ENCODE results near the gene WLS. TPM values are rescaled to one million over a fixed set of nuclear protein-coding genes. Genes with fewer than 3 reads are reported as not detected.

WLS gene
- total and polyA plus RNA-seq, 2 donors (not counting 1 experiment from before 2014, with no cell fraction given), result 156 to 269 TPM

DNA sequence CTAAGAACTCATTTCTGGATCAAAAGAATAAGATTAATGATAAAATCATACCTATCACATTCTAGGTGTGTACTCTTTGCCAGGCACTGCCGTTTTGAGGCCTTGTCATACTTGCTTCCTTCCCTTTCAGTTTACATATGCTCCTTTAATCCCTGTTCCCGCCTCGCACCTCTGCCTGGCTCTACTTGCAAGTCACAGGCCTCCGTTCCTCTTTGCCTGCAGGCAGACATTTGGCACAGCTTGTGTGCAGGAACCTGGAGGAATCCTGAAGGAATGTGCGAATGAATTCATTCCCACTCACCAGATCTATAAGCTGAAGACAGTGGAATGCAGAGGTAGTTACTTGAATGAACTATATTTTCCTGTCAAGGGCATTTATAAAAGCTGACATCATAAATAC, 13.8 kb downstream of the WLS start:
- Histone ChIP-seq H4K20me1 (ENCODE audit: control insufficient read depth, extremely low read depth, insufficient read depth, low read length) (peaks cover 3% of the 10 kb centered on the region), H3K36me3 (ENCODE audit: control insufficient read depth, insufficient read depth, low read length) (no peaks in the 10 kb centered on the region), H3K4me1 (ENCODE audit: control insufficient read depth, extremely low read depth, insufficient read depth, low read length) (peaks cover 25% of the 10 kb centered on the region), H2AFZ (ENCODE audit: low read length) (no peak overlapping the region), H3K79me2 (ENCODE audit: control insufficient read depth, insufficient read depth, low read length) (peaks cover 86% of the 10 kb centered on the region), H3K27ac (ENCODE audit: insufficient read depth, low read length) (no peak overlapping the region), H3K9ac (ENCODE audit: insufficient read depth, low read length) (no peak overlapping the region), H3K27me3 (ENCODE audit: control insufficient read depth, insufficient read depth, low read length) (no peaks in the 10 kb centered on the region), H3K4me3 (replicated peaks in 1 of 4; ENCODE audit: control extremely low read depth in 1 of 4, insufficient read depth in 1 of 4, low read depth in 3 of 4, low read length in 4 of 4) (no peak overlapping the region), H3K4me2 (ENCODE audit: extremely low read depth, insufficient read depth, low read length) (no peak overlapping the region), H3K9me3 (ENCODE audit: control insufficient read depth, insufficient read depth, low read depth, low read length) (no peaks in the 10 kb centered on the region)
- DNase-seq (ENCODE audit: low read depth in 2 of 2), result peak in 1 of 2 donors; percentile 69
- TF ChIP-seq EZH2 (IDR thresholded peaks at IDR 0.05; ENCODE audit: low read length, missing control alignments), result no peak

DNA sequence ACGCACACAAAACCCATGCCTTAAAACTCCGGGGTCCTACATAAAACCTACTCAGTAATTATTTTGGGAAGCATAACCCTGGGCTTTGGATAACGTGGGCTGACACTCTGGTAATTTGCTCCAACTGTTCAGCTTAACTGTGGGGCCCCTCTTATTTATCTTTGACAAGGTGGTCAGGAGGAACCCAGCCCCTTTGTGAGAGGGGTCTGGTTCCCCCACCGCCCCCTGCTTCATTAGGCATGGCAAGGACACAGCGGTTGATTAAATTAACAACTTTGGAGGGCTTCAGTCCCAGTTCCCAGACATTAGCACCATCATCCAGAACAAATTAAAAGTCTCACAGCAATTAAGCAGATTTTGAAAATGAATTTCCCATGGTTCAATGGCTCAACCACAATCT, 14.7 kb downstream of the WLS start:
- Histone ChIP-seq H2AFZ (ENCODE audit: low read length) (no peak overlapping the region), H3K4me2 (ENCODE audit: extremely low read depth, insufficient read depth, low read length) (no peak overlapping the region), H3K79me2 (ENCODE audit: control insufficient read depth, insufficient read depth, low read length) (peaks cover 83% of the 10 kb centered on the region), H3K27me3 (ENCODE audit: control insufficient read depth, insufficient read depth, low read length) (no peaks in the 10 kb centered on the region), H3K9me3 (ENCODE audit: control insufficient read depth, insufficient read depth, low read depth, low read length) (no peaks in the 10 kb centered on the region), H3K36me3 (ENCODE audit: control insufficient read depth, insufficient read depth, low read length) (no peaks in the 10 kb centered on the region), H4K20me1 (ENCODE audit: control insufficient read depth, extremely low read depth, insufficient read depth, low read length) (peaks cover 2% of the 10 kb centered on the region), H3K9ac (ENCODE audit: insufficient read depth, low read length) (no peak overlapping the region), H3K27ac (ENCODE audit: insufficient read depth, low read length) (no peak overlapping the region), H3K4me3 (replicated peaks in 1 of 4; ENCODE audit: control extremely low read depth in 1 of 4, insufficient read depth in 1 of 4, low read depth in 3 of 4, low read length in 4 of 4) (no peak overlapping the region), H3K4me1 (ENCODE audit: control insufficient read depth, extremely low read depth, insufficient read depth, low read length) (peaks cover 25% of the 10 kb centered on the region)
- TF ChIP-seq CTCF (conservative IDR thresholded peaks at IDR 0.05 in 1 of 2, IDR thresholded peaks at IDR 0.05 in 1 of 2; ENCODE audit: low read depth in 1 of 2, low read length in 2 of 2) (no peak), EZH2 (IDR thresholded peaks at IDR 0.05; ENCODE audit: low read length, missing control alignments) (no peak)
- no peak for DNase-seq (ENCODE audit: low read depth in 2 of 2)

GRCh38 chr1:68217060-68217554, 15.2 kb downstream of the WLS start:
- H3K27ac ChIP-seq (ENCODE audit: insufficient read depth, low read length), result no peak overlapping the region
- no peaks in the 10 kb centered on the region for H3K27me3 ChIP-seq (ENCODE audit: control insufficient read depth, insufficient read depth, low read length)
- peaks cover 2% of the 10 kb centered on the region for H4K20me1 ChIP-seq (ENCODE audit: control insufficient read depth, extremely low read depth, insufficient read depth, low read length)
- DNase-seq (ENCODE audit: low read depth in 2 of 2), result peak in 1 of 2 donors; percentile 78
- H3K36me3 ChIP-seq (ENCODE audit: control insufficient read depth, insufficient read depth, low read length), result no peaks in the 10 kb centered on the region
- H3K4me2 ChIP-seq (ENCODE audit: extremely low read depth, insufficient read depth, low read length), result peak overlapping the region; percentile 49
- H3K9ac ChIP-seq (ENCODE audit: insufficient read depth, low read length), result no peak overlapping the region
- no peak for TF ChIP-seq EZH2 (IDR thresholded peaks at IDR 0.05; ENCODE audit: low read length, missing control alignments)
- no peak for TF ChIP-seq CTCF (conservative IDR thresholded peaks at IDR 0.05 in 1 of 2, IDR thresholded peaks at IDR 0.05 in 1 of 2; ENCODE audit: low read depth in 1 of 2, low read length in 2 of 2)
- no peak overlapping the region for H3K4me3 ChIP-seq (replicated peaks in 1 of 4; ENCODE audit: control extremely low read depth in 1 of 4, insufficient read depth in 1 of 4, low read depth in 3 of 4, low read length in 4 of 4)
- H3K4me1 ChIP-seq (ENCODE audit: control insufficient read depth, extremely low read depth, insufficient read depth, low read length), result peaks cover 23% of the 10 kb centered on the region
- no peak overlapping the region for H2AFZ ChIP-seq (ENCODE audit: low read length)
- H3K9me3 ChIP-seq (ENCODE audit: control insufficient read depth, insufficient read depth, low read depth, low read length), result no peaks in the 10 kb centered on the region
- H3K79me2 ChIP-seq (ENCODE audit: control insufficient read depth, insufficient read depth, low read length), result peaks cover 83% of the 10 kb centered on the region

Measured in fibroblast of lung (primary cell).